Measurements from ENCODE around the gene SASH3. TPM values are rescaled to one million over a fixed set of nuclear protein-coding genes. Genes with fewer than 3 reads are reported as not detected.

Gene SASH3
- total RNA-seq, 4 donors from 2014 or later: 0.26 to 4.1 (median 2.9) TPM

- no peak for DNase-seq
- TF ChIP-seq POLR2A (IDR thresholded peaks at IDR 0.05) (no peak), CTCF (IDR thresholded peaks at IDR 0.05) (no peak)
- Histone ChIP-seq H3K4me1 (no peaks in the 10 kb centered on the region), H3K27me3 (no peaks in the 10 kb centered on the region), H3K27ac (no peak overlapping the region), H3K4me3 (no peak overlapping the region), H3K9me3 (no peaks in the 10 kb centered on the region), H3K36me3 (no peaks in the 10 kb centered on the region)
- intact Hi-C loops (cut with DNase I; ENCODE audit: low total_unique reads): no loop called here
Measured at GRCh38 chrX:129836827-129837226, 57.1 kb downstream of the SASH3 start.

- Histone ChIP-seq H3K4me3 (no peak overlapping the region), H3K36me3 (no peaks in the 10 kb centered on the region), H3K27me3 (no peaks in the 10 kb centered on the region), H3K9me3 (no peaks in the 10 kb centered on the region), H3K4me1 (no peaks in the 10 kb centered on the region), H3K27ac (no peak overlapping the region)
- TF ChIP-seq POLR2A (IDR thresholded peaks at IDR 0.05) (no peak), CTCF (IDR thresholded peaks at IDR 0.05) (no peak)
- DNase-seq: no peak
- intact Hi-C loops (cut with DNase I; ENCODE audit: low total_unique reads): no loop called here
Measured at GRCh38 chrX:129840344-129840743, 60.6 kb downstream of the SASH3 start.

GRCh38 chrX:129842510-129843208 is 62.9 kb downstream of the SASH3 start:
- H3K4me3 ChIP-seq: peak overlapping the region; percentile 58 to 59
- H3K4me1 ChIP-seq: no peaks in the 10 kb centered on the region
- H3K9me3 ChIP-seq: no peaks in the 10 kb centered on the region
- TF ChIP-seq CTCF (IDR thresholded peaks at IDR 0.05) (no peak), POLR2A (IDR thresholded peaks at IDR 0.05) (no peak)
- no peaks in the 10 kb centered on the region for H3K27me3 ChIP-seq
- peak overlapping the region; percentile 63 to 66 for H3K27ac ChIP-seq
- intact Hi-C loops (cut with DNase I; ENCODE audit: low total_unique reads): no loop called here
- peak; percentile 19 for DNase-seq
- no peaks in the 10 kb centered on the region for H3K36me3 ChIP-seq

GRCh38 chrX:129843209-129843458 is 63.4 kb downstream of the SASH3 start:
- Histone ChIP-seq H3K4me1 (no peaks in the 10 kb centered on the region), H3K9me3 (no peaks in the 10 kb centered on the region), H3K27me3 (no peaks in the 10 kb centered on the region), H3K4me3 (peak overlapping the region; percentile 58 to 59), H3K36me3 (no peaks in the 10 kb centered on the region), H3K27ac (peak overlapping the region; percentile 63 to 66)
- TF ChIP-seq POLR2A (IDR thresholded peaks at IDR 0.05) (no peak), CTCF (IDR thresholded peaks at IDR 0.05) (no peak)
- intact Hi-C loops (cut with DNase I; ENCODE audit: low total_unique reads): no loop called here
- no peak for DNase-seq

GRCh38 chrX:129843459-129844306 is 63.9 kb downstream of the SASH3 start, which contains the start of gene ZDHHC9:
Gene ZDHHC9, minus strand, starts transcription at chrX:129843886. Its CDS starts 1,941 bp downstream, at chrX:129841945.
- intact Hi-C loops (cut with DNase I; ENCODE audit: low total_unique reads): no loop called here
- H3K4me3 ChIP-seq: peak within 1 kb of the TSS; percentile 58 to 59
- no peaks in the 10 kb centered on the region for H3K4me1 ChIP-seq
- peak within 1 kb of the TSS; percentile 63 to 66 for H3K27ac ChIP-seq
- TF ChIP-seq POLR2A (IDR thresholded peaks at IDR 0.05): peak; percentile 31 to 37
- no peak for TF ChIP-seq CTCF (IDR thresholded peaks at IDR 0.05)
- DNase-seq: peak; percentile 87 to 88
- no peaks in the 10 kb centered on the region for H3K27me3 ChIP-seq
- no peaks in the 10 kb centered on the region for H3K36me3 ChIP-seq
- H3K9me3 ChIP-seq: no peaks in the 10 kb centered on the region
